Lung (tissue), 12 donors: Measurements from ENCODE around the gene BTF3L4. TPM values are rescaled to one million over a fixed set of nuclear protein-coding genes. Genes with fewer than 3 reads are reported as not detected.

ENCODE experiments used
- ATAC-seq: fragments of 200-7000 bp; cut with Tn5 transposase; one replicate; pipeline ENCODE4 v1.9.1; 2020; ENCODE audit warnings: moderate number of reproducible peaks; ENCODE audit not compliant: insufficient read depth, low FRiP score
- DNase-seq, 3 donors: peaks; one replicate each; pipeline ENCODE4 v3.0.0-alpha.2; 2013 to 2017
- H3K27ac ChIP-seq, 2 donors: one replicate each; pipeline ENCODE4 v1.5.1; 2013; ENCODE audit warnings: mild to moderate bottlenecking in 2 of 2, moderate library complexity in 2 of 2, control low read depth in 1 of 2, inconsistent platforms in 1 of 2, low read depth in 1 of 2, low read length in 1 of 2
- H3K27me3 ChIP-seq, 3 donors: one replicate each; pipeline ENCODE4 v1.5.1; 2013; ENCODE audit warnings: low read length in 2 of 3; ENCODE audit not compliant: control insufficient read depth in 3 of 3, insufficient read depth in 3 of 3
- H3K36me3 ChIP-seq, 4 donors: one replicate each; pipeline ENCODE4 v1.5.1; 2013; ENCODE audit warnings: low read length in 4 of 4, mild to moderate bottlenecking in 1 of 4, moderate library complexity in 1 of 4; ENCODE audit not compliant: control insufficient read depth in 4 of 4, insufficient read depth in 4 of 4
- H3K4me1 ChIP-seq, 5 donors: one replicate each; pipeline ENCODE4 v1.5.1; 2013; ENCODE audit warnings: low read length in 5 of 5, mild to moderate bottlenecking in 2 of 5, moderate library complexity in 1 of 5; ENCODE audit not compliant: control insufficient read depth in 5 of 5, insufficient read depth in 5 of 5
- H3K4me3 ChIP-seq: one replicate; pipeline ENCODE4 v1.5.1; 2013; ENCODE audit warnings: mild to moderate bottlenecking, control low read depth, moderate library complexity
- H3K9ac ChIP-seq, 2 donors: one replicate each; pipeline ENCODE4 v1.5.1; 2013; ENCODE audit warnings: low read length in 2 of 2, control low read depth in 1 of 2; ENCODE audit not compliant: insufficient read depth in 1 of 2
- H3K9me3 ChIP-seq, 4 donors: one replicate each; pipeline ENCODE4 v1.5.1; 2013; ENCODE audit warnings: low read length in 3 of 4, mild to moderate bottlenecking in 1 of 4, moderate library complexity in 1 of 4; ENCODE audit not compliant: control insufficient read depth in 4 of 4, insufficient read depth in 3 of 4
- CTCF ChIP-seq: IDR thresholded peaks from 2 replicates; pipeline ENCODE4 v1.5.1; 2012; ENCODE audit warnings: mild to moderate bottlenecking; ENCODE audit errors: control extremely low read depth, extremely low read depth
- WGBS, 2 donors: extraction: QIAGEN DNeasy Blood & Tissue Kit; methylation state at CpG; one replicate each; pipeline ENCODE4 v1.1.7; 2013; 5-methylcytosine and 5-hydroxymethylcytosine counted together
- polyA plus RNA-seq, 2 donors: library from polyadenylated mRNA; stranded (reverse); fragments of 200-250 nt; gene quantifications; one replicate each; pipeline ENCODE4 v1.2.1, GENCODE V29; 2013
- total RNA-seq, 2 donors: library from RNA; depleted of rRNA in 1 of 2; stranded (reverse); fragments of >200 nt in 1 of 2; gene quantifications; one replicate each; pipeline ENCODE4 v1.2.1, GENCODE V29; 2014 to 2021
- donor health status: control.
- donor health status: control.
- donor health status: Bipolar disorder and iron deficiency.
- donor health status: healthy.
- donor health status: DM: yes; HTN: yes; CAD: no.

BTF3L4 gene
- total and polyA plus RNA-seq, 4 donors: 40.1 to 47.7 (median 41.1) TPM

- DNase-seq (no peak), ATAC-seq (no peak)
- no peaks in the 10 kb centered on the region for H3K36me3 ChIP-seq
- H3K27ac ChIP-seq: no peak overlapping the region
- H3K4me3 ChIP-seq: no peak overlapping the region
- TF ChIP-seq CTCF: no peak
- H3K27me3 ChIP-seq: no peaks in the 10 kb centered on the region
- no peak overlapping the region for H3K9ac ChIP-seq
- no peaks in the 10 kb centered on the region for H3K9me3 ChIP-seq
- H3K4me1 ChIP-seq: peaks cover 0 to 1% (median 0%) of the 10 kb centered on the region in 5 donors
Measured at GRCh38 chr1:52111492-52111891, 55.4 kb downstream of the BTF3L4 start.

- peaks cover 0 to 1% (median 0%) of the 10 kb centered on the region in 5 donors for H3K4me1 ChIP-seq
- no peaks in the 10 kb centered on the region for H3K36me3 ChIP-seq
- no peak for TF ChIP-seq CTCF
- no peaks in the 10 kb centered on the region for H3K27me3 ChIP-seq
- ATAC-seq: no peak
- WGBS, 2 donors: 95 to 98% methylated on average over 3 of the region's 3 CpGs
- no peak overlapping the region for H3K4me3 ChIP-seq
- H3K27ac ChIP-seq: no peak overlapping the region
- no peaks in the 10 kb centered on the region for H3K9me3 ChIP-seq
- no peak for DNase-seq
- no peak overlapping the region for H3K9ac ChIP-seq
Measured at GRCh38 chr1:52112489-52112888, 56.4 kb downstream of the BTF3L4 start.

- ATAC-seq (no peak), DNase-seq (no peak)
- Histone ChIP-seq H3K27me3 (no peaks in the 10 kb centered on the region), H3K4me1 (peaks cover 0 to 5% (median 0%) of the 10 kb centered on the region in 5 donors), H3K4me3 (no peak overlapping the region), H3K9ac (no peak overlapping the region), H3K9me3 (no peaks in the 10 kb centered on the region), H3K27ac (no peak overlapping the region), H3K36me3 (no peaks in the 10 kb centered on the region)
- TF ChIP-seq CTCF: no peak
- WGBS, 2 donors: 75 to 86% methylated on average over 12 of the region's 12 CpGs
Measured at GRCh38 chr1:52119301-52120079, 63.4 kb downstream of the BTF3L4 start.

- no peak for ATAC-seq
- no peak overlapping the region for H3K9ac ChIP-seq
- no peak overlapping the region for H3K4me3 ChIP-seq
- H3K27ac ChIP-seq: no peak overlapping the region
- peaks cover 0 to 5% (median 0%) of the 10 kb centered on the region in 5 donors for H3K4me1 ChIP-seq
- 66 to 78% methylated on average over 2 of the region's 2 CpGs for WGBS, 2 donors
- no peak for TF ChIP-seq CTCF
- no peaks in the 10 kb centered on the region for H3K36me3 ChIP-seq
- DNase-seq: no peak
- H3K9me3 ChIP-seq: no peaks in the 10 kb centered on the region
- no peaks in the 10 kb centered on the region for H3K27me3 ChIP-seq
Measured at GRCh38 chr1:52122384-52122783, 66.3 kb downstream of the BTF3L4 start.
